C1 segment of cervical spinal cord (tissue), 14 donors: ENCODE measurements around the gene ACOX1.
A peak's percentile ranks its signal among the peaks of the same experiment; 100 is the strongest.
"Not testable (repeated sequence)": the region's sequence is repeated elsewhere in the genome, so short reads cannot be mapped to it uniquely, and the experiment has no call there.

ENCODE experiments used
- DNase-seq, 14 donors: peaks; one replicate each; lab custom pipeline; 2025; lab: John Stamatoyannopoulos, UW

ACOX1 gene

DNA sequence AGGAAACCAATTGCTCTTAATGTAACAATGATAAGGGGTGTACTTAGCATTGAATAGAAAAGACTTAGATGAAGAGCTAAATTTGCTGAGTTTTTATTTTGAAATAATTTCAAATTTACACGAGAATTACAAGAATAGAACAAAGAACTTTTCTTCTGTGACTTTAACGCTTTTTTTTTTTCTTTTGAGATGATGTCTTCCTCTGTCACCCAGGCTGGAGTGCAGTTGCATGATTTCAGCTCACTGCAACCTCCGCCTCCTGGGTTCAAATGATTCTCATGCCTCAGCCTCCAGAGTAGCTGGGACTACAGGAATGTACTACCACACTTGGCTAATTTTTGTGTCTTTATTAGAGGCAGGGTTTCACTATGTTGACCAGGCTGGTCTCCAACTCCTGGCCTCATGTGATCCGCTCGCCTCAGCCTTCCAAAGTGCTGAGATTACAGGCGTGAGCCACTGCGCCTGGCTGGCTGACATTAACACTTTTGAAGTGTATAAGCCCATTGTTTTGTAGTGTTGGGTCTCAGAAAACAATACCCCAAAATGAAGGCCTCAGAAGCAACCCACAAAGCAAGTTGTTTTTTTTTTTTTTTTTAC, 2.2 kb upstream of the ACOX1 start:
- DNase-seq: no peak

DNA sequence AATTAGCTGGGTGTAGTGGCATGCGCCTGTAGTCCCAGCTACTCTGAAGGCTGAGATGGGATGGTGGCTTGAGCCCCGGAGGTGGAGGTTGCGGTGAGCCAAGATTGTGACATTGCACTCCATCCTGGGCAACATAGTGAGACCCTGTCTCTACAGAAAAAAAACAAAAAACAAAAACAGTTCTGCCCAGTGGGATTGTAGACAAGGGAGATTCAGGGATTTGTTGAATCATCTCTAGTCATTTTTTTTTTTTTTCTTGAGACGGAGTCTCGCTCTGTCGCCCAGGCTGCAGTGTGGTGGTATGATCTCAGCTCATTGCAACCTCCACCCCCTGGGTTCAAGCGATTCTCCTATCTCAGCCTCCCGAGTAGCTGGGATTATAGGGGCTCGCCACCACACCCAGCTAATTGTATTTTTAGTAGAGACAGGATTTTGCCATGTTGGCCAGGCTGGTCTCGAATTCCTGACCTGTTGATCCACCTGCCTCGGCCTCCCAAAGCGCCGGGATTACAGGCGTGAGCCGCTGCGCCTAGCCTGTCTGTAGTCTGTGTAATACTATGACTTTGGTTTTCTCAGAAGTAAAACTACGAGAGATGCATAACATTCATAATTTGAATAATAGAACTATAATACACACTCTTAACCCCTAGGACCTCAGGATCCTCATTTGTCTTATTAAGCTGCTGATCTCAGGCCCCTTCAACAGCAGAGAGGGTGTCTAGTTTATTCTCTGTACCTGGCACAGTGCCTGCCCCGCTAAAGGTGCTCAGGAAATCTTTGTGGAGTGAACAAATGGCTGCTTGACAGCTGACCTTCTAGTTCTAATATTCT, 1.4 kb upstream of the ACOX1 start:
- DNase-seq: no peak

DNA sequence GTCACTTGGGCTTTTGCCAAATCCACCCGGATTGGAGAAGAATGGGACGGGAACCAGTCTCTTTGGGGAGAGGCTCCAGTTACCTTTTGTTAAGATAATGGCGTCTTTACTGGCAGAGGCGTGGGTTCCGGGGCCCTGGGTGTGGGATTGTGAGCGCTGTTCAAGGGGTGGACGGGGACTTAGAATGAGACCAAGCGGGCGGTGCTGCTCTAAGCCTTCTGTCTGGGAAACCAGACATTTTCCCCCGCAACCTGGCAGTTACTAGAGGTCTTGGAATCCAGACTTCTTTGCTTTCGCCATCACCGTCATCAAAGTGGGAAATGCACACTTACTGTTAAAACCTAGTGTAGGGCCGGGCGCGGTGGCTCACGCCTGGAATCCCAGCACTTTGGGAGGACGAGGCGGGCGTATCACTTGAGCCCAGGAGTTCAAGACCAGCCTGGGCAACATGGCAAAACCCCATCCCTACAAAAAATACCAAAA, 780 bp upstream of the ACOX1 start:
- DNase-seq: no peak

DNA sequence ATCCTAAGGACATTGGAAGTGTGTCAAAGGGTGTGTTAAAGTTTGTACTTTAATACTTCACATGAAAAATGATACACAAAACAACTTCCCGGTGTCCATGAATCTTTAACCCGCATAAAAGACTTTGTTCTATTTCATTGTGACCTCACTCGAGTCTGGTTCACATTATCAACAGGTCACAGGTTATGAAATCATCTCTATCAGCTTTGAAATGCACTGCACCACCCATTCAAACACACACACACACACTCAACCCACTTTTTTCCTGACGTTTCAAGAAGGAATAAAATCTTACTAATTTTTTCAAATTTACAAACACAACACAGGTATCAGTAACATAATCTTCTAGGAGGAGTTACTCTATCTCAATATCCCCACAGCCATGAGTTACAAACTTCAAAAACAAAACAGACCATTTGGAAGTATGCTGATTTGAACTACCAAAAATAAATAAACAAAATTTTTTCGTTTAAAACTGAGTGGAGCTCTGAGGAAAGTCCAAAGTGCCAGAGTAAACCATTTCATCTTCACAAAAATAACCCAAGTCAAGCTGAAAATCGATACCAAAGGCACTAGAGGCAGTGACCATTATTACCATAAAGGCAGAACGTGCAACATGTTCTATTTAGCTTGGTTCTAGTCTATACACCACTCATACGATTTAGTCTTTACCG, 2.7 kb downstream of the ACOX1 start:
- DNase-seq: no peak

DNA sequence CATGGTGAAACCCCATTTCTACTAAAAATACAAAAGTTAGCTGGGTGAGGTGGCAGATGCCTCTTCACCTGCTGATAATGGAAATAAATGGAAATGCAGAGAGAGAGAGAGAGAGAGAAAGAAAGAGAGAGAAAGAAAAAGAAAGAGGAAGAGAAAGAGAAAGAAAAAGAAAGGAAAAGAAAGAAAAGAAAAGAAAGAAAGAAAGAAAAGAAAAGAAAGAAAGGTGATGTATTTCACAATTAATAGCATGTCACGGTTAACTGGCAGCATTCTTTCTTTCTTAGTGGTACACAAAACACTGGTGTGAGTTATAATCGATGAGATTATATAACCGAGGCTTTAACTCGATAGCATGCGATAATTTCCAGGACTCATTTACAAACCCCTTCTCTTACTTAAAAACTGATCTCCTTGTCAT, 3.2 kb downstream of the ACOX1 start:
- DNase-seq: no peak

DNA sequence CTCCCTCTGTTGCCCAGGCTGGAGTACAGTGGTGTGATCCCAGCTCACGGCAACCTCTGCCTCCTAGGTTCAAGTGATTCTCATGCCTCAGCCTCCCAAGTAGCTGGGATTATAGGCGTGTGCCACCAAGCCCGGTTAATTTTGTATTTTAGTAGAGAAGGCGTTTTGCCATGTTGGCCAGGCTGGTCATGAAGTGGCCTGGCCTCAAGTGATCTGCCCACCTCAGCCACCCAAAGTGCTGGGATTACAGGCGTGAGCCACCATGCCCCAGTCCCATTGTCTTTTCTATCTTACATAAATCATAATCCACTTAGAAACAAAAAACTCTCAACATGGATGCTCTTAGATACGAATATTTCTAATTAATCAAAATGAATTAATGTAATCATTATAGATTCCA, 3.8 kb downstream of the ACOX1 start:
- not testable (repeated sequence) for DNase-seq

DNA sequence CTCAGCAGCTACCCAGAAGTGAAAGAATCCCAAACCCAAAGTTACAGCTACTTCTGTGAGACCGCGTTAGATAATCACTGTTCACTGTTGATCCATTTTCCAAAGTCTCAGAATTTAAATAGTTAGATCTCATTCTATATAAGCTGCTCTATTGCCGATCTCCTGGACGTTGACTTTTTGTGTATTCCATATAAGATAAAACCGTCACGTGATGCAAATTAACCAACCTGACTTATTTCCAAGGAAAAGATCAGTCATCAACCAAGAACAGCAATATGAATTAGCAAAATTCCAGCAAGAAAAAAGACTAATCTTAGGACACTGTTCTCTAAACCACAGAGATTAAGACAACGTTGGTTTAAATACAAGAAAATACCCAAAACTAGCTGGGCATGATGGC, 8.3 kb downstream of the ACOX1 start:
- DNase-seq: no peak

DNA sequence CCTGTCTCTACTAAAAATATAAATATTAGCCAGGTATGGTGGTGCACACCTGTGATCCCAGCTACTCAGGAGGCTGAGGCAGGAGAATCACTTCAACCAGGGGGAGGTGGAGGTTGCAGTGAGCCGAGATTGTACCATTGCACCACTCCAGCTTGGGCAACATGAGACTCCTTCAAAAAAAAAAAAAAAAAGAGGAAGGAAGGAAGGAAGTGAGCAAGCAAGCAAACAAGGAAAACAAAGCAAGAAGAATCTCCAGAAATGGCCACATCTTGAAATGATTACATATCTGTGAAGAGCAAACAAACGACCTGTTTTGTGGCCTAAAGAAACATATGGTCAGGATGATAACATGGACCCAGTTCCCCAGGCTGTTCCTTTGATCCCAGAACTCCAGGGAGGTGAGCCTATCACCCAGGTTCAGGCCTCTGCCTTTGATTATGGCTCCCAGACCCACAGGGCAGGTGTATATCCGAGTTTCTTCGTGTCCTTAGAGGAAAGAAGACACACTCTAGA, 8.9 kb downstream of the ACOX1 start:
- DNase-seq: no peak

DNA sequence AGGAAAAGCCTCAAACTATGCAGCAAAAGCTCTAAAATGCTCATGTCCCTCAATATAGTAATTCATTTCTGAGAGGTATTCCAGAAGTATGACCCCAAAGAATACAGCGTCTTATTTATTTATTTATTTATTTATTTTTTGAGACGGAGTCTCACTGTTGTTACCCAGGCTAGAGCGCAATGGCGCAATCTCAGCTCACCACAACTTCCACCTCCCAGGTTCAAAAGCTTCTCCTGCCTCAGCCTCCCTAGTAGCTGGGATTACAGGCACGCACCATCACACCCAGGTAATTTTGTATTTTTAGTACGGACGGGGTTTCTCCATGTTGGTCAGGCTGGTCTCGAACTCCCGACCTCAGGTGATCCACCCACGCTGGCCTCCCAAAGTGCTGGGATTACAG, 9.9 kb downstream of the ACOX1 start:
- DNase-seq: not testable (repeated sequence)

DNA sequence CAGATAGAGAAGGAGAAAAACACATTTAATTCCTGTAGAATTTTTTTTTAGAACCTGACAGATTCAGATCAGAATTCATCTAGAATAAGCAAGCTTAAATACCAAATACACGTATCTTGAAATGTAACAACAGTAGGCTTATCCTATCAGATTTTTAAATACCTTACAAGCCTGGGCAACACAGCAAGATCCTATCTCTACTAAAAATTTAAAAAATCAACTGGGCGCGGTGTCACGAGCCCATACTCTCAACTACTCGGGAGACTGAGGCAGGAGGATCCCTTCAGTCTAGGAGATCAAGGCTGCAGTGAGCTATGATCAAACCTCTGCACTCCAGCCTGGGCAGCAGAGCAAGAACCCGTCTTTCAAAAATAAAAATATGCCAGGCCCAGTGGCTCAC, 13.5 kb downstream of the ACOX1 start:
- DNase-seq: no peak

DNA sequence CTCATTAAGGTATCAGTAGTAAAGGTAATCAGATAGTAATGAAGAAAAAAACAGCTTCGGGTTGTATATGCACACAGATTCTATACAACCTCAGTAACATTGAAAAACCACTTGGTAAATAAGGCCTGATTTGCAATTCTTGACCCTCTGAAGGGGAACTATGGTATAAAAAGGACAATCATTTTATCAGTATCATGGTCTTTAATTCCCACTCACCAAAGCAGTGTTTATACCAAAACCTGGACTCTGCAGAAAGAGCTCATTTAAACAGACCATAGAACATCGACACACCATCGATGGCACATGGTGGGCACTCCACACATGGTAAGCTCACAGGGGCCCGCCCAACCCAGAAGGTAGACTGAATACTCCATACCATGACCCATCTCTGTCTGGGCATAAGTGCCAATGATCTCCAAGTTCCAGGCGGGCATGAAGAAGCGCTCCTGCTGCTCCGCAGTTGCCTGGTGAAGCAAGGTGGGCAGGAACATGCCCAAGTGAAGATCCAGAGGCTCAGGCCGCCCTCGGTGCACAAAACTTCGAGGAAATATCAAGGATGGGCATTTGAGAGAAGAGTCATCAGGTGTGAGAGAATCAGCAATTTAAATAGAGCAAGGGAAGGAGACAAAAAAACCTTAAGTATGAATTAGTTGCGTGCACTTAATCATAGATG, 19.0 kb downstream of the ACOX1 start:
- DNase-seq: no peak

DNA sequence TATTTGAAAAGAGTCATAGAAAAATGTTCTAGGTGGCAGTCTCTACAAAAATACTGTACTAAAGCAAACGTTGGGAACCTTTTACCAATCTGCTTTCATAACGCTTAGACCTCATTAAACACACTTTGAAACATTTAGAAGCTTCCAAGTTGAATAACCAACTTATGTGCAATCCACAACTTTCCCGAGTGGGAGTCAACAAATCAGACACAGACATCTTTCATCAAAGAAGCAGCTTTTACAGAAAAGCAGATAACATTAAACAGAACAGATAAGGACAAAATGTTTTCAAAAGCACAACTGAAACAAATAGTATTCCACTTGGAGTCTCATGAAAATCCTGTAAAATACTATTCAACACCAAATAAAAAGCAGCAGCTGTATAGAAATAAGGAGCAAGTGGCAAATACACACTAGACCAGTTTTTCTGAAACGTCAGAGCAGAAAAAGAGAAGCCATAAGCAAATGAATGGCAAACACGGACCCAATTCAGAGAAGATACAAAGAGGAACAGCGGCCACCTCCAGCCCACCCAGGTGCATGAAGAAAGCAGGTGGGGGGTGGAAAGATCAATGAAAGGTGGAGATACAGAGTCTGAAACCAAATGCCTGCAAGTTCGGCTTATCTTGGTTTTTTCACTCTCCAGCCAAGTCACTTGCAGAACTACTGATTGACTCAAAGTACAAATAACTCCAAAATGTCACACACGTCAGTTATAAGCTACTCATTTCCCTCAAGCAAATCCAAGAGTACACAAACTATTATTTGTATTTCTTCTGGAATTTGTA, 19.7 kb downstream of the ACOX1 start:
- DNase-seq: no peak

DNA sequence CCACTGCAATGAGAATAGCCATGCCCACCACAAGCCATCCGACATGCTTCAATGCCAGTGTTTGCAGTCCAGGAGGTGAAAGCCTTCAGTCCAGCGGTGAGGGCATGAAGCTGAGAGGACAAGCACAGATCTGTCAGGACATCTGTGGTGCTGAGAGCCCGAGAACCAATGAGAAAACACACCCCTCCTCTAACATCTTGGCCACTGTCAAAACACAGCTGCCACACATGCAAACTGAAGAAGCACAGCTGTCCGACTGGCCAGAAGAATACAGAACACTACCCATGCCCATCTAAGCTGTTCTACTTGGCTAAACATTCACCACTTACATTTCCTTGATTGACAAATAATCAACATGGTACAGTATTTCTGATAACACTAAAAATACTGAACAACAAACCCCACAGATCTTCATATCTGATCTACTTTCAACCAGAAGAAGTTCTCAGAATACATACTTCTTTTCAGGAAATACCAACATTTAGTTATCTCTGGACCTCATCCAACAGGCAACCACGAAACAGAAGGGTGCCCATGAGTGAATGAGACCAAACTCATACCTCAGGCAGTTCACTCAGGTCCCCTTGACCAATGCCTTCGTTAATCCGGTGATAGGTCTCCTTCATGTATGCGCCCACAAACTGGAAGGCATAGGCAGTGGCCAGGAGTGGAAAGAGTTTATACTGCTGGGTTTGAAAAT, 28.0 kb downstream of the ACOX1 start:
- no peak for DNase-seq

DNA sequence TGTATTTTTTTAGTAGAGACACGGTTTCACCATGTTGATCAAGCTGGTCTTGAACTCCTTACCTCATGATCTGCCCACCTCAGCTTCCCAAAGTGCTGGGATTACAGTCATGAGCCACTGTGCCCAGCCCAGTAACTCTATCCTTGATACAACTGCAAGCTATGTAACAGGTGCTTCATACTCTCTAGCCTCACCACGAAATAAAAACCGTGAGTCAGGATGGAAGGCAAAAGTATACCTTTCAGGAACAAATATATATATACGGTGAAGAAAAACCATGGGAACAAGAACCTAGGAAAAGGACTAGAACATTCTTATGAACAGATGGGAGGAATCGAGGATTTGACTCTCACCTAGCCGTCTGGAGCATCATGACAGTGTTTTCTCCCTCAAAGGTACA, 28.5 kb downstream of the ACOX1 start:
- DNase-seq: no peak

DNA sequence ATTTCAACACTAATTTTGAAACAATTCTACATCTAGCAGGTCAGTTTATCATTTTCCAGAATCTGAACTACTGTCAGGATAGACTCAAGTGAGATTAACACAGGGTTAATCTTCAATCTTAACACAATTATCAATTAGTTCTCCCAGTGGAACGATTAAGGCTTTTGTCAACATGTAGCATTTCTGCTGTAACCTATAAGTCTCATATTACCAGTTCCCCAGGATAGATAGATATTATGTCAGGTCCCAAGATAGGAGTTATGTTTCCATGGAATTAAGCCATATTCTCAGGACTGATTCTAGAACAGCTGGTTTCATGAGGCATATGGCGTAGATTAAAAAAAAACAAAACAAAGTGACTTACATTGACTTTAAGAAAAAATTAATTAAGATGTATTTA, 33.8 kb downstream of the ACOX1 start:
- DNase-seq: no peak

DNA sequence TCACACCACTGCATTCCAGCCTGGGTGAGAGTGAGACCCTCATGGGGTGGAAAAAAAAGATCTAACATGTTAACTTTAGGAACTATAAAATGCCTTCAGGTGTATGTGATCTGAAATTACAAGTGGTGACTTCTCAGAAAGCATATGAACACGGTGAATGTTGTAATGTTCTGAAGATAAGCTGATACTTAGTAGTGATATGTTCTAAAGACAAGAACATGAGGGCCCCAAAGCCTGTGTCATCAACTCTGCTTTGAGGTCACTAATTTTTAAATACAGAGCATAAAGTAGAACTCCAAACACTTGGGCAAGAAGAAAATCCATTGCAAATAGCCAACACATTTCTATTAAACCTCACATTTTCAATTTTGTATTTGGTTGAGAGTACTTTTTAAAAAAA, 35.5 kb downstream of the ACOX1 start:
- no peak for DNase-seq

DNA sequence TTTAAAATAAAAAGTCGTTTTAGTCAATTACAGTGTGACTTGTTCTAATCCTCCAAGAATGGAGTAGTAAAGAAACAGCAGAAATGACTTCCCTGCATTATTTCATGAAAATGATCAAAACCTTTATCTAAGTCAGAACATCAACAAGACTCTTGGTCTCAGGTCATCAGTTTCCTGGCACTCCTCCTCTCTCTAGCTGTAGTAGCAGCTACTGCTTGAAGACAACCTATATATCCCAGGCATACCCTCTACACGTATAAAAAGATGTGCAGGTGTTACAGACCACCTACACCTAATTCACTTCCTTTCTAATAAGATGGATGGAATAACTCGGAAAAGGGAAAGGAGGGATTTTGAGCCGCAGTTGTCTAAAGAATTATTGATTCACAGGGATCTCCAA, 36.5 kb downstream of the ACOX1 start:
- no peak for DNase-seq

DNA sequence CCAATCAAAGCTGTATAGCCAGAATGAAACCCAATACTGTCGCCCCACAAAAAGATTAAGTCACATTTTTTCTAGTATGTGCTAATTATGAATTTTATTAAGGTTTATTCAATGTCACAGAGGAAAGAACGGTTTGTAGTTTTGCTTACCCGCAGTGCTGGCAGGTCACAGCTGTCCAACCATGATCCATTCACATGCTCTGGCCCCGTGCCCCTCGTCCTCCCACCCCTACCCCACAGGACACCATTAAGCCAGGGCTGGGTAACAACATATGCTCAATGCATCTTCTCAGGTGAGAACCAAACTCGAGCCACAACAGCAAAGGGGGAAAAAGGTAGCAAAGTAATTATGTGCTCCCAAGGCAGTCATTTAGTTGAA, 37.5 kb downstream of the ACOX1 start:
- no peak for DNase-seq

DNA sequence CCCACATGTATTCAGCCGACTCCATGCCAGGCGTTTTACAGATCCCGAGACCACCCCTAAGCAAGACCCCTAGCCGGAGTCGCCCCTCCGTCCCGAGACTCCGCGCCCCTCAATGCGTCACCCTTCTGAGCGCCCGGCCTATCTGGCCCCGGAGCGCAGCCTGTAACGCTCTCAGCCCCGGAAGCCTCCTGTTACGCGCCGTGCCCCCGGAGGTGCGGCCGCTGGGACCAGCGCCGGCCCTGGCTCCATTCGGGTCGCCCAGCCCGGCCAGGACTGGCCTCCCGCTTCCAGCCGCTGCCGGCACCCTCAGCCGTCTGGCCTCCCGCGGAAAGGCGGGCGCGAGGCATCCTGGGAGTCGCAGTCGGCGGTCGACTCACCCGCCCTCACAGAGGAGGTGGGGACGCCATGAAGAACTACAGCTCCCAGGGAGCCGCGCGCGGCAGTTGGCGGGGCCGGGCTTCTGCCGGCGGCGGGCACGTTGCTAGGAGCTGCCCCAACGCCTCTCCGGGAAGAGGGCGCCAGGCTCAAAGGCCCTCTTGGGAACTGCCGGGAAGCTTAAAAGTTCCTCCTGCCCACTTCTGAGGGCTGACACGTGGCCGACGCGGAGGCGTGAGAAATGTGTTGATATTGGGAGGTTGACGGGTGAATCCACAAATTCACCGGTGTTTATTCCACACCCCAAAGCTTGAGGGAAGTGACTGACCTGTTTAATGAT, 38.1 kb downstream of the ACOX1 start, which contains the start of gene FBF1:
Gene FBF1 (minus strand): TSS at position 316 of the 715 bp plus-strand sequence. CDS start 2,893 bp downstream, outside the sequence.
- DNase-seq: peak; percentile 34 to 97 (median 92)

DNA sequence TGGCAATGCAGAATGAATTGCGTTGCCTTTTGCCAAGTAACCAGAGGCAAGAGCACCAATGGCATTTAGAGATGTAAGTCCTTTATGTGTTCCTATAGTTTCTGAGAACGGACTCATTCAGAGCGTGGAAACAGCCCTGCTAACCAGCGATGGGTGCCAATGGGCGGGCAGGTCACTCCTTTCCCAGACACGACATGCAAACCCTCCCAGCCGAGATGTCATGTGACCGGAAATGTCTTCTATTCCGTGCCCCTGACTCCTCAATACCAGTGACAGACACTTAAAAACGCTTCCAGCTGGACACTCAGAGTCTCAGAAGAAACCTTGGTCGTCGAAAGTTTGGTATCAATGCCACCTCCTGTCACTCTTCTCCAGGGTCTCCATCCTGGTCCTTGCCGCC, 41.3 kb downstream of the ACOX1 start:
- no peak for DNase-seq
